HG03159 (cell line): ENCODE data around the gene LIN7B.
A peak's percentile ranks its signal among the peaks of the same experiment; 100 is the strongest.
"Not testable (repeated sequence)": the region's sequence is repeated elsewhere in the genome, so short reads cannot be mapped to it uniquely, and the experiment has no call there.

ENCODE experiments used
- ATAC-seq: cut with Tn5 transposase; IDR thresholded peaks from one replicate; pipeline ENCODE4 v1.9.1; 2021; ENCODE audit warnings: mild to moderate bottlenecking, moderate library complexity; ENCODE audit not compliant: unreplicated experiment

The LIN7B gene

DNA sequence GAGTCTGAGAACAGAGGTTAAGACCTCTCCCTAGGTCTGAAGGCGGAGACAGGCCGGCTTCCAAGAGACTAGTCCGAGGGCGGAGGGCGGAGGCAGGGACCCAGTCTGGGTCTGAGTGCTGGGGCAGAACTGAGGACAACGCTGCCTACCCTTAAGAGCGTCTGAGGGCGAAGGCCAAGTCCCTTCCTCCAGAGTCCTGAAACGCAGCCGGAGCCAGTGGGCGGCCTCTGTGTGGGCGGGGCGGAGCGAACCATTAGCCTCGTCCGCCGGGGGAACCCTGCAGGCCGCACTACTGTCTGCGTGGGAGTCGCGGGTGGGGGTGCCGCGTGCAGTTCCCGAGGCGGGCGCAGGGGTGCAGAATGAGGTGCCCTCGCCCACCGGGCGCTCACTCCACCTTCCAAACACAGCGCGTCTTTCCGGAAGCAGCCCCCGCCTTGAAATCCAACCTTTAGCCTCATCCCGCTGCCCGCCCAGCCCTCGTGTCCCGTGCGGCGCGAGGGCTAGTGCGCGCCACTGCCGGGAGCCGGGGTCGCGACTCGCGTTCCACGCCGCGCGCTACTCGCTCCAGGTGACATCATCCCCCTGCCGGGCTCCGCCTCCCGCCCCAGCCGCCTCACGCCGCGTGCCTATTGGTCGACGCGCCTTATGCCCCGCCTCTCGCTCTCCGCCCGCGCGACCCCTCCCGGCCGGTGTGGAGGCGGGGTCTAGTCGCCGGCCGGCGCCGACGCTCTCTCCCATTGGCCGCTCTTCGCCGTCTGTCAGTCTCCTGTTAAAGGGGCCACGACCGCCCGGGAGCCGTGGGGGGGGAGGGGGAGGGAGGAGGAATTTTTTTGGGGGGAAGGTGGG is 4.6 kb downstream of the LIN7B start, which contains the start of gene C19orf73:
TSS of gene C19orf73 (minus strand) at position 579 of the 846 bp plus-strand sequence. CDS start at position 458, 121 bp downstream.
- peak; percentile 78 for ATAC-seq

DNA sequence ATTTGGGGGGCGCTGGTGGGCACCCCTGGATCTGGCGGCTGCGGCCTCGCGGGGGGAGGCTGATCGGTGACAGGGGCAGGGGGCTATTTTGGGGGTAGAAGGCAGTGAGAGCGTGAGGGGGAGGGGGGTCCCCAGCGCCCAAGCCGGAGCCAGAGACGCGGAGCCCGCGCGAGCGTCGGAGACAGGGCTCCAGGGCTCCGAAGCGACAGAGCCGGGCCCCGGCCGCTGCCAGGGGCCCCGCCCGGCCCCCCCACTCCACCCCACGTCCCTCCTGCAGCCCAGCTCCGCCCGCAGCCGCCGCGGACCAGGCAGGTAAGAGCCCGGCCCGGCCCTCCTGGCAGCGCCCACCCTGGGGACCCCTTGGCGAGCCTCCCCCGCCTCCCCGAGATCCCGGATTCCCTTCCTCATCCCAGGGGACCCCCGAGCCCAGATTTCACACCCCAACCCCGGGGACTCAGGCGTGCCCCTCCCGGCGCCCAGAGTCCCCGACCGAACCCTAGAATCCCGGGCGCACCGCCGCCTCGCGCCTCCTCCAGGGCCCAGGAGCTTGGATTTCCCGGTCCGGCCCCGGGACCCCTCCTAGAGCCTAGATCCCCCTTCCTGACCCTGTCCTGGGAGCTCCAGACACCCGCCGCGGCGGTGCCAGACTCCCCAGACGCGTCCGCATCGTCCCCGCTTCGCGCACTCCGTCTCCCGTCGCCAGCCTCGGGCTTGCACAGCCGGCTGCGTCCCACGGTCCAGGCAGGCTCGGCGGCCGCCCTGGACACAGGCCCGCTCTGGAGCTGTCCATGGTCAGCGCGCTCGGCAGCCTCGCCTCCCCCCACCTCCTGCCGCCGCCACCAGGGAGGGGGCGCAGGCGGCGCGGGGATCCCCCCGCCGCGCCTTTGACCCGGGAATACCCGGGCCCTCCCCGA is 5.5 kb downstream of the LIN7B start, which contains the start of gene PPFIA3:
TSS of gene PPFIA3 (plus strand) at position 134 of the 914 bp plus-strand sequence. CDS start 8,330 bp downstream, outside the sequence.
- ATAC-seq = no peak

DNA sequence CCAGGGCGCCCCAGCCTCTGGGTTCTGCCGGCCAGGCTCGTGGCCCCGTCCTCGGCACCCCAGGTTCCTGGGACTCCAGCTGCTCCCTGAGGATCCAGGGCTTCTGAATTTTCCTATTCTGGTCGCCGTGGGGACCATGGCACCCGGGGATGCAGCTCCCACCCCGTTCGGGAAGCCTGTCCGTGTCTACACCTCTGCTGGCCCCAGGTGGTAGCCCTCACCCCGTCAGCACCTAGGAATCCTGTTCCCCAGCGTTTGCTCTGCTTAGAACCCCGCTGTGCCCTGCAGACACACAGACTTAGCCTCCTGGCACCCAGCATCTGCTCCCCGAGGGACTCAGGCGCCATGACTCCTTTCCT is 6.1 kb downstream of the LIN7B start:
- ATAC-seq = no peak

DNA sequence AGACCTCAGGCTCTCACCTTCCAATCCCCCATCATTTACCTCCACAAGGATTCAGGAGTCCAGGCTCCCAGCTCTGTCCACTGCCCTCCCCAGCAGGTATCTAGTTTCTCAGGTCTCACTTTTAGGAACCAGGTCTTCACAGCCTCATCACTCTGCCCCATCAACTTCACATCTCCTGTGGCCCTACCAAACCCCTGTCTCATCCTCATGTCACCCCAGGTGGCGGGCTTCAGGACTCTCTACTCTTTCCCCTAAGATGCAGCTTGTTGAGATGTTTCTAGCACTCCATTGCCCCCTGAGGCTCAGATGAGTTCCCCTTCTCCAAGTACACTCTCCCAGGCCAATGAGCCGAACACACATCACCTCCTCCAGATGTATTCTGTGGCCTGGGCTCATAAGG is 6.7 kb downstream of the LIN7B start:
- no peak for ATAC-seq

DNA sequence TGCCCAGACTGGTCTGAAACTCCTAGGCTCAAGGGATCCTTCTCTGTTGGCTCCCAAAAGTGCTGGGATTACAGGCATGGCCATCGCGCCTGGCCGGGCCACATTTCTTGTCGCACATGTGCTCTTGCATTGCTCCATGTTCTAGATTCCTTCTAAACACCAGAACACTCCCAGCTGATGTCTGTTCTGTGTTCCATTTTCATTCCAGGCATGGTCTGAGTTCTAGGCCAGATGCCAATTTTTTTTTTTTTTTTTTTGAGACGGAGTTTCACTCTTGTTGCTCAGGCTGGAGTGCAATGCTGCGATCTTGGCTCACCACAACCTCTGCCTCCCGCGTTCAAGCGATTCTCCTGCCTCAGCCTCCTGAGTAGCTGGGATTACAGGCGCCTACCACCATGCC is 7.7 kb downstream of the LIN7B start:
- not testable (repeated sequence) for ATAC-seq

DNA sequence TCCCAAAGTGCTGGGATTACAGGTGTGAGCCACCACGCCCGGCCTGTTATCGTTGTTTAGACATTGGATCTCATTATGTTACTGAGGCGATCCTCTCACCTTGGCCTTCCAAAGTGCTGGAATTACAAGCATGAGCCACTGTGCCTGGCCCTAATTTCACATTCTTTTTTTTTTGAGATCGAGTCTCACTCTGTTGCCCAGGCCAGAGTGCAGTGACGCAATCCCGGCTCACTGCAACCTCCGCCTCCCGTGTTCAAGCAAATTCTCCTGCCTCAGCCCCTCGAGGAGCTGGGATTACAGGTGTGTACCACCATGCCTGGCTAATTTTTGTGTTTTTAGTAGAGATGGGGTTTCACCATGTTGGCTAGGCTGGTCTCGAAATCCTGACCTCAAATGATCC is 9.1 kb downstream of the LIN7B start:
- not testable (repeated sequence) for ATAC-seq

DNA sequence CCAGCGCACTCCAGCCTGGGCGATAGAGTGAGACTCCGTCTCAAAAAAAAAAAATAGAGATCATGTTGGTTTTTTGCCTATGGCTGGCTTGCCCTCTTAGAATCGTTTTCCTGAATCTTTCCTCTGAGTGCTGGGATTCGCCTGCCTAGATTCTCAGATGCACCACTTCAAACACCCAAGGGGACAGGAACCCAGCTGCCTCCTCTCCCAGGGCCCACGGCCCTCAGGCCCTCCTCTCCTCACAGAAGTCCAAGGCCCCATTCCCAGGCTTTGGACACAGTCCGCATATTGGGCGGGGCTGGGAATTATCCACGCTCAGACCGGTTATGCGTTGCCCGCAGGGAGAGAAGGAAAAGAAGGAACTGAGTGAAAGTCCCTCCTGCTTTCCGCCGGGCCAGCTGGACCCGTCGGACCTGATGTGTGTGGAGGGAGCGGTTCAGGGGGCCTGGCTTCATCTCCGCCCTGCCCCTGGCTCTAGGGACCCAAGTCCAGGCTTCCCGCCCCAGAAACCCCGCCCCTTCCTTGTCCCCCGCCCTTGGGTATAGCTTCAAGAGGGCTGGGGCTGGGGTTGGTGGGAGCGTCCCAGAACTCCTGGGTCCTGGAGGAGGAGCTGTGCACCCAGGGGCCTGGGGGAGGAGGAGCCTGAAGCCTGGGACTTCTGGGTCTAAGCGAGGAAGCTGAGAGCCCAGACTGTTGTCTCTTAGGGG is 11.0 kb downstream of the LIN7B start:
- ATAC-seq = no peak

DNA sequence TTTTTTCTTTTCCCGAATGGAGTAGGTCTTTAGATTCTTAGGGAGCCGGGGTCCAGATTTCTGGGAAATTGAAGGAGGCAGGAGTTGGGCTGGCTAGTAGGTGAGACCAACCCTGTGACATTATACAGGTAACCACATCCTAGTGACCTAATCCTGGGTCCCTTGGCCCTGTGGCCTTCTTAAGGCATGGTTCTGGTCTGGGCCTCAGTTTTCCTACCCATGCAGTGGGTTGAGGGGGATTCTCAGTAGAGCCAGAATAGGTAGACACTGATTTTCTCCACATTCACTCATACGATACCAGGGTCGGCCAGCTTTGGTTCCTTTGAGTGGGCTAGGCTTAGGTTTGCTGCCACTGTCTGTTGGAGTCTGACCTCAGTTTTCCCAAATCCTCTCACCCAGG is 12.4 kb downstream of the LIN7B start:
- no peak for ATAC-seq

DNA sequence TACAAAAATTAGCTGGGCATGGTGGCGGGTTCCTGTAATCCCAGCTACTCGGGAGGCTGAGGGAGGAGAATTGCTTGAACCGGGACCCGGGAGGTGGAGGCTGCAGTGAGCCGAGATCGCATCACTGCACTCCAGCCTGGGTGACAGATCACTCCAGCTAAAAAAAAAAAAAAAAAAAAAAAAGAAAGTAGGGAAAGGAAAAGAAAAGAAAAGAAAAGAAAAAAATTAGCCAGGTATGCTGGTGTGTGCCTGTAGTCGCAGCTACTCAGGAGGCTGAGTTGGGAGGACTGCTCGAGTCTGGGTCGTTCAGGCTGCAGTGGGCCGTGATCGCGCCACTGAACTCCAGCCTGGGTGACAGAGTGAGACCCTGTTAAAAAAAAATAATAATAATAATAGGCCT is 13.1 kb downstream of the LIN7B start:
- ATAC-seq = not testable (repeated sequence)

DNA sequence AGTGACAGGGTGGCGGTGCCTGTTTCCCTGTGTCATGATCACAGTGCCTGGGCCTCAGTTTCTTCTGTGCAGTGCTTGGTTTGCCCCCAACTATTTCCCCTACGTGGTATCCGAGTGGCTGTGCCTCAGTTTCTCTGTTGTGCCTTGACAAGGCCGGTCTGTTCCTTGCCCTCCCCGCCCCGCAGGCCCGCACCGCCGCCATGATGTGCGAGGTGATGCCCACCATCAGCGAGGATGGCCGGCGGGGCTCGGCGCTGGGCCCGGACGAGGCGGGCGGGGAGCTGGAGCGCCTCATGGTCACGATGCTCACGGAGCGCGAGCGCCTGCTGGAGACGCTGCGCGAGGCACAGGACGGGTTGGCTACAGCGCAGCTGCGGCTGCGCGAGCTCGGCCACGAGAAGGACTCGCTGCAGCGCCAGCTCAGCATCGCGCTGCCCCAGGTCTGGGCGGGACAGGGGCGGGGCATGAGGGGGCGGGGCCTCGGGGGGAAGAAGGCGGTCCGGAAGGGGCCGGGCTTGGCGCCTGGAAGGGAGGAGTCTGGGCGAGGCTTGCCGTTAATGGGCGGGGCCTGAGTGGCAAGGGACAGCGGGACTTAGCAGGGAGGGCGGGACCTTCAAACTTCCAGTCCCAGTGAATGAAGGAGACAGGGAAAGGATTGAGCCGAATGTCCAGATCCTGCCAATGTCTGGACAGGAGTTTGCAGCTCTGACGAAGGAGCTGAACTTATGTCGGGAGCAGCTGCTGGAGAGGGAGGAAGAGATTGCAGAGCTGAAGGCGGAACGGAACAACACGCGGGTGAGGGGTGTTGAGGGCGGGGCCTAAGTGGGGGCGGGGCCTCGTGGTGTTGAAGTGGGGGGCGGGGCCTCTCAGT is 13.7 kb downstream of the LIN7B start:
- ATAC-seq = peak; percentile 81

DNA sequence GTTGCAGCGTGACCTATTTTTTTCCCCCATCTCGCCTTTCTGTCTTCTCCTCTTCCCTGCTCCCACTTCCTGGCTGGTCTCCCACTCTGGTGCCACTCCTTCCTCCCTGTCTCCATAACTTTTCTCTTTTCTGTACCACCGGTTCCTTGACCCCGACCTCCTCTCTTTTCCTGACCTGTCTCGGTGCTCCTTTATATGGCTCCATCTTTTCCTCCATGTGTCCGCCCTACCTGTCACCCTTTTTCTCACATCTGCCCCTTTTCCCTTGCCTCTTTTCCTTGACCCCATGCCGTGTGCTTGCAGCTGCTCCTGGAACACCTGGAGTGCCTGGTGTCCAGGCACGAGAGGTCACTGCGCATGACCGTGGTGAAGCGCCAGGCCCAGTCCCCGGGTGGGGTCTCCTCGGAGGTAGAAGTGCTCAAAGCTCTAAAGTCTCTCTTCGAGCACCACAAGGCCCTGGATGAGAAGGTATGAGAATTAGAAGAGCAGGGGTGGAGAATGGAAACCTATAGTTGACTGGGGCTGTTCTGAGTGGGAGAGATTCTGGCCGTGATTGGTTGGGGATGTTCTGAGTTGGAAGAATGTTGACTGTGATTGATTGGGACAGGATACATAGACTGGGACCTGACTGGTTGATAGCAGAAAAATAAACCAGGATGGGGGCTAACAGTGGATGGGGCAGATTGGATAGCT is 14.5 kb downstream of the LIN7B start:
- no peak for ATAC-seq

DNA sequence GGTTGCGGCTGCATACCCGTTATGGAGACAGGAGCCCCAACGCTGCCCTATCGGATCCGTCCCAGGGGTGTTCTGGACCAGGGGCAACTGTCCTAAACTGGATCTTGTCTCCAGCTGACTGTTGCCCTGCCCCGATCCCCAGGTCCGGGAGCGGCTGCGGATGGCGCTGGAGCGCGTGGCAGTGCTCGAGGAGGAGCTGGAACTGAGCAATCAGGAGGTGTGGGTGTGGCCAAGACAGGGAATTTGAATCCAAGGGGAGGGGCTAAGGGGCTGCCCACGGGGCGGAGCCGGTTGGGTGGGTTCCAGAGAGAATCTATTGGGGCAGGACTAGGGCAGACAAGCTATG is 15.0 kb downstream of the LIN7B start:
- no peak for ATAC-seq

DNA sequence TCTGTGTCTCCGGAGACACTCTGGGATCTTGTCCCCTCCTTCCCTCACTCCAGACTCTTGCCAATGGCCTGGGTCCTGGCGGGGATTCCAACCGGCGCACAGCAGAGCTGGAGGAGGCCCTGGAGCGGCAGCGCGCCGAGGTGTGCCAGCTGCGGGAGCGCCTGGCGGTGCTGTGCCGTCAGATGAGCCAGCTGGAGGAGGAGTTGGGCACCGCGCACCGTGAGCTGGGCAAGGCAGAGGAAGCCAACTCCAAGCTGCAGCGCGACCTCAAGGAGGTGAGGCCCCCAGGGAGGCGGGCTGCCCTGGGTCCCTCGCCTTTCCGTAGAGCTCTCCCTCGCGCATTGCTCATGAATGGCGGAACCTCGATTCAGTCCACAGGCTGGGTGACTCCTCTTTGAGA is 16.2 kb downstream of the LIN7B start:
- no peak for ATAC-seq

DNA sequence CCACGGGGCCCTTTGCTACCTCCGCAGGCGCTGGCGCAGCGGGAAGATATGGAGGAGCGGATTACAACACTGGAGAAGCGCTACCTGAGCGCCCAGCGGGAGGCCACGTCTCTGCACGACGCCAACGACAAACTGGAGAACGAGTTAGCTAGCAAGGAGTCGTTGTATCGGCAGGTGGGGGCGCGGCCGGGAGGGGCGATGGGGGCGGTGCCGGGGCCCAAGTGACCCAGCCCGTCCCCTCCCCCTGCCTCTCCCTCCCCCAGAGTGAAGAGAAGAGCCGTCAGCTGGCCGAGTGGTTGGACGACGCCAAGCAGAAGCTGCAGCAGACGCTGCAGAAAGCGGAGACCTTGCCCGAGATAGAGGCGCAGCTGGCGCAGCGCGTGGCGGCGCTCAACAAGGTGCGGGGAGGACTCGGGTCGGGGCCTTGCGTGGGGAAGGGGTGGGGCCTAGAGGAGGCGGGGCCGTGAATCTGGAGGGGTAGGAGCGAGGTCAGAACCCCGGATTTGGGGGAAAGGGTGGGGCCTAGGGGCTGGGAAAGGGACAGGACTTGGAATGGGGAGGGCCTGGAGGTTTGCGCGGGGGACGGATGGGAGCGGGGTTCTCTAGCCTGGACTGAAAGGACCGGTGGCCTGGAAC is 18.9 kb downstream of the LIN7B start:
- no peak for ATAC-seq

DNA sequence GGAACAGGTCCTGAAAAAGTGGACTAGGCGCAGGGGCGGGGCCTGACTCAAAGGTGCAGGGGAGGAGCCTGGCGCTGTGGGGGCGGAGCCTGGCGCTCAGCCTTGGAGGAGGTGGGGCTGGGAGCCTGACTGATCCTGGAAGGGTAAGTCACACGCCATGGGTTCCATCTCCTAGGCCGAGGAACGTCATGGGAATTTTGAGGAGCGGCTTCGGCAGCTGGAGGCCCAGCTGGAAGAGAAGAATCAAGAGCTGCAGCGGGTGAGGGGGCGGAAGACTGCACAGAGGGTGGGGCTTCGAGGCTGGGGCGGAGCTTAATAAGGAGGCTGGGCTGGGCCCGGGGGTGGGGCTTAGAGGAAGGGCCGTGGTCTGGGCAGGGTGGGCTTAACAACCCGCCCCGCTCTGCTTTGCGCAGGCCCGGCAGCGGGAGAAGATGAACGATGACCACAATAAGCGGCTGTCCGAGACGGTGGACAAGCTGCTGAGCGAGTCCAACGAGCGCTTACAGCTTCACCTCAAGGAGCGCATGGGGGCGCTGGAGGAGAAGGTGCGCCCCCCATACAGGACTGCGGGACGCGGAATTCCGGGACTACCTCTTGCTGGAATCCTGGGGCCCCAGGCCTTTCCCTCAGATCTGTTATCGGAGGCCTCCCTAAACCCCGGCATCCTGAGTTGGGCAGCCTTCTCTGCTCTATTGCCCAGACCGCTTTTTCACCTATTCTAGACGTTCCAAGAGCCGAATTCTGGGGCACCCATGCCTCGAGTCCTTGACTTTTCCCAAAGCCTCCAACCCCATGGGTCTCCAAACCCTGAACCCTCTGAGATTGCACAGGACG is 19.7 kb downstream of the LIN7B start:
- ATAC-seq = no peak

DNA sequence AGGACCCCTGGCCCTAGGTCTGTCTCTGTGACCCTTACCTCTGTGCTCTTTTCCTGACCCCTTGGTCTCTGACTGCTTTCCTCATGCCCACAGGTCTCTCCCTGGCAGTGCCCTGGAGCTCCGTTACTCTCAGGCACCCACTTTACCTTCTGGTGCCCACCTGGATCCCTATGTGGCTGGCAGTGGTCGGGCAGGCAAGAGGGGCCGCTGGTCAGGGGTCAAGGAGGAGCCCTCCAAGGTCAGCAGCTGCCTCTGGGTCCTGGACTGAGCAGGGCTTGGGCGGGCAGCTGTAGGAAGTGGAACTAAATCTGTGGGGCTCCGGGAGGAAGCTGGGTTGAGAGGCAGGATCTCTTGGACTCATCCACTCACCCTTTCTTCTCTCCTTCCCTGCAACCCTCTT is 21.5 kb downstream of the LIN7B start:
- ATAC-seq = no peak

DNA sequence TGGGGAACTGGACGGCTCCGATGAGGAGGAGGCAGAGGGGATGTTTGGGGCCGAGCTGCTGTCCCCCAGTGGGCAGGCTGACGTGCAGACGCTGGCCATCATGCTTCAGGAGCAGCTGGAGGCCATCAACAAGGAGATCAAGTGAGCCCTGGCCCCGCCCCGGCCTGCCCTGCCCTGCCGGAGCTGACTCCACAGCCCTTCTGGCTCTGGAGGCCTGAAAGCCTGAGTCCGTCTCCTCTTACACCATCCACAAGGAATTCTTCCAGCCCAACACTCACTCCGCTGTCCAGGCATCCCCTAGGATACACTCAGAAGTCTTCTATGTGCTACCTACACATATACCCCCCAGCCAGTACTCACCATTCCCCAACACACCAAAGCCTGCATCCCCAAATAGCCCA is 22.6 kb downstream of the LIN7B start:
- no peak for ATAC-seq

DNA sequence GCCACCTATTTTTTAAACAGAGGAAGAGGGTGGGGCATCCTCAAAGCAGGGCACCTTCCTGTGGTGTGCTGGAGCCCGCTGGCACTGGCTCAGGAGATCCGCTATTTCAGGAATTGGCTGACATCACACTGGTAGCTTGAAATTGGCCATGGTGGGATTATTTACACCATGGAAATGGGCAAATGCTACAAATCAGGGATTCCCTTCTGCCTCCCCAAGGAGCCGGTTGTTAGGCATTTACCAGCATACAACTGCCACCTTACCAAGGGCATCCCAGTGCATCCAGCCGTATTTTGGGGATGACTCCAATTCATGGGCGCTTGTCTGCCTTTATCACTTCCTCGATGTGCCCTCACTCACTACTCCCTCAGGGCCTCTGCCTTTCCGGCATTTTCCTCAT is 26.8 kb downstream of the LIN7B start:
- no peak for ATAC-seq
